ENCODE results near the gene MPRIP. TPM values are rescaled to one million over a fixed set of nuclear protein-coding genes. Genes with fewer than 3 reads are reported as not detected.
A peak's percentile ranks its signal among the peaks of the same experiment; 100 is the strongest.

MPRIP gene
- total RNA-seq, 1 experiment from 2014 or later = 1,274 TPM

GRCh38 chr17:17167356-17167755, 125.1 kb downstream of the MPRIP start:
- Histone ChIP-seq H3K4me1 (ENCODE audit: insufficient read depth, low read length) (no peaks in the 10 kb centered on the region), H3K9me2 (replicated peaks; ENCODE audit: low read length) (no peaks in the 10 kb centered on the region), H4K20me1 (ENCODE audit: low read length) (peaks cover 43% of the 10 kb centered on the region), H3K4me3 (ENCODE audit: low read length) (no peak overlapping the region), H3K4me2 (ENCODE audit: low read length) (no peak overlapping the region), H3K27me3 (ENCODE audit: low read length) (no peaks in the 10 kb centered on the region), H2AFZ (ENCODE audit: low read length) (no peak overlapping the region), H3K79me2 (ENCODE audit: low read length) (peaks cover 14% of the 10 kb centered on the region; the same call in 1 of the 2 replicates), H3K27ac (ENCODE audit: low read length) (no peak overlapping the region), H3K36me3 (ENCODE audit: low read depth, low read length) (peaks cover 91% of the 10 kb centered on the region), H3K9me3 (ENCODE audit: low read length) (no peaks in the 10 kb centered on the region), H3K9ac (ENCODE audit: low read length) (no peak overlapping the region), H3F3A (ENCODE audit: low read length, unreplicated experiment) (peaks cover 14% of the 10 kb centered on the region)
- ATAC-seq = no peak
- BruUV-seq (replicated peaks) = no TSS peak
- ChIA-PET POLR2A (ENCODE audit: unreplicated experiment) (interaction anchor here (0.6 kb wide), 1 partner anchor 69 kb away, joined by 3 read pairs; no protein-coding TSS in a partner anchor), CTCF (interaction anchor here (0.6 kb wide), 1 partner anchor 9 kb away, joined by 11 read pairs; no protein-coding TSS in a partner anchor)
- intact Hi-C loops (cut with micrococcal nuclease) = no loop called here
- TF ChIP-seq, protein P1, sequence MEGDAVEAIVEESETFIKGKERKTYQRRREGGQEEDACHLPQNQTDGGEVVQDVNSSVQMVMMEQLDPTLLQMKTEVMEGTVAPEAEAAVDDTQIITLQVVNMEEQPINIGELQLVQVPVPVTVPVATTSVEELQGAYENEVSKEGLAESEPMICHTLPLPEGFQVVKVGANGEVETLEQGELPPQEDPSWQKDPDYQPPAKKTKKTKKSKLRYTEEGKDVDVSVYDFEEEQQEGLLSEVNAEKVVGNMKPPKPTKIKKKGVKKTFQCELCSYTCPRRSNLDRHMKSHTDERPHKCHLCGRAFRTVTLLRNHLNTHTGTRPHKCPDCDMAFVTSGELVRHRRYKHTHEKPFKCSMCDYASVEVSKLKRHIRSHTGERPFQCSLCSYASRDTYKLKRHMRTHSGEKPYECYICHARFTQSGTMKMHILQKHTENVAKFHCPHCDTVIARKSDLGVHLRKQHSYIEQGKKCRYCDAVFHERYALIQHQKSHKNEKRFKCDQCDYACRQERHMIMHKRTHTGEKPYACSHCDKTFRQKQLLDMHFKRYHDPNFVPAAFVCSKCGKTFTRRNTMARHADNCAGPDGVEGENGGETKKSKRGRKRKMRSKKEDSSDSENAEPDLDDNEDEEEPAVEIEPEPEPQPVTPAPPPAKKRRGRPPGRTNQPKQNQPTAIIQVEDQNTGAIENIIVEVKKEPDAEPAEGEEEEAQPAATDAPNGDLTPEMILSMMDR (conservative IDR thresholded peaks at IDR 0.05; ENCODE audit: low read depth, low read length) = no peak
- no peak for TF ChIP-seq EZH2 (IDR thresholded peaks at IDR 0.05; ENCODE audit: low read length, unreplicated experiment)
- TF ChIP-seq EZH2phosphoT487 (IDR thresholded peaks at IDR 0.05; ENCODE audit: borderline replicate concordance, low read length) = no peak
- no peak for DNase-seq

DNA sequence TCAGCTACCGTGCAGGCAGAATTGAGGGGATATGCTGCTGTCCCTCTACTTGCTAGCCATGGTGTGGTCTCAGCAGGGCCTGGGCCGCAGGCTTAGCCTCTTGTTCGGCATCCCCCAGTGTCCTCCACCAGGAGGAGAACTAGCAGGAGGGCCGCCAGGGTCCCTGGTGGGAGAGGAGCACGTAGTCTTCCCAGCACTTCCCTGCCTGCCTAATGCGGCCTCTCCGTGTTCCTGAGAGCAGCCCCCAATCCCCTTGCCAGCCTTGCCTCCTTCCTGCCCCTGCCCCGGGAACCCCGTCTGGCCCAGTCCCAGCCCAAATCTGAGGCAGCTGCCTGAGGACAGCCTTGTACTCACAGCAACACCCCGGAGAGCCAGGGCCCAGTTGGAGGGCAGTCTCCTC, 125.7 kb downstream of the MPRIP start:
- intact Hi-C loops (cut with micrococcal nuclease) = no loop called here
- H3K36me3 ChIP-seq (ENCODE audit: low read depth, low read length) = peaks cover 91% of the 10 kb centered on the region
- no peaks in the 10 kb centered on the region for H3K27me3 ChIP-seq (ENCODE audit: low read length)
- no peaks in the 10 kb centered on the region for H3K9me2 ChIP-seq (replicated peaks; ENCODE audit: low read length)
- no peak overlapping the region for H3K4me2 ChIP-seq (ENCODE audit: low read length)
- H3K79me2 ChIP-seq (ENCODE audit: low read length) = peaks cover 12% of the 10 kb centered on the region; the same call in 1 of the 2 replicates
- no peak for TF ChIP-seq EZH2phosphoT487 (IDR thresholded peaks at IDR 0.05; ENCODE audit: borderline replicate concordance, low read length)
- TF ChIP-seq, protein P1 (conservative IDR thresholded peaks at IDR 0.05; ENCODE audit: low read depth, low read length) = no peak
- TF ChIP-seq EZH2 (IDR thresholded peaks at IDR 0.05; ENCODE audit: low read length, unreplicated experiment) = no peak
- DNase-seq (no peak), ATAC-seq (0 out of 2 replicates have a peak, but pooled peaks have one; percentile 7)
- no peaks in the 10 kb centered on the region for H3K4me1 ChIP-seq (ENCODE audit: insufficient read depth, low read length)
- CTCF ChIA-PET = no interaction called here
- H3F3A ChIP-seq (ENCODE audit: low read length, unreplicated experiment) = peaks cover 14% of the 10 kb centered on the region
- H3K9ac ChIP-seq (ENCODE audit: low read length) = no peak overlapping the region
- POLR2A ChIA-PET (ENCODE audit: unreplicated experiment) = no interaction called here
- H3K4me3 ChIP-seq (ENCODE audit: low read length) = no peak overlapping the region
- no peaks in the 10 kb centered on the region for H3K9me3 ChIP-seq (ENCODE audit: low read length)
- H2AFZ ChIP-seq (ENCODE audit: low read length) = no peak overlapping the region
- H4K20me1 ChIP-seq (ENCODE audit: low read length) = peaks cover 40% of the 10 kb centered on the region
- no peak overlapping the region for H3K27ac ChIP-seq (ENCODE audit: low read length)
- no TSS peak for BruUV-seq (replicated peaks)

DNA sequence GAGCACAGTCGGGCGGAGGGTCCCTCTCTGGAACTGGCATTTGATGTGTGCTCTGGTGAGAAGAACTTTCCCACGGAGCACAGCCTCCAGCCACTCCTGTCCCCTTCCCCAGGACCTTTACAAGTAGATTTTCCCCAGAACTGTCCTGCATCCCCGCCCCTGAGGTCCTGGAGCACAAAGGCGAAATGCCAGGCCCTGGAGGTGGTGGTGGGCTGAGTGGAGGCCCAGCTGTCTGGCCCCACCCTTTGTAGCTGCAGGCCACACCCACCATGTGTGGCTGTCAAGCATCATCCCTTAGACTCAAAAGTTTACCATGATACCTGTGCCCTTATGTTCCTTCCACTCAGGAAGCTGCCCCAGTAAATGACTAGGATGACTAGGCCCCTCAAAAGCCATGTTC, 126.1 kb downstream of the MPRIP start:
- Histone ChIP-seq H3K79me2 (ENCODE audit: low read length) (peaks cover 8% of the 10 kb centered on the region; the same call in 1 of the 2 replicates), H3K9me3 (ENCODE audit: low read length) (no peaks in the 10 kb centered on the region), H2AFZ (ENCODE audit: low read length) (no peak overlapping the region), H3K9me2 (replicated peaks; ENCODE audit: low read length) (no peaks in the 10 kb centered on the region), H3K27ac (ENCODE audit: low read length) (no peak overlapping the region), H3K9ac (ENCODE audit: low read length) (no peak overlapping the region), H3F3A (ENCODE audit: low read length, unreplicated experiment) (peaks cover 12% of the 10 kb centered on the region), H4K20me1 (ENCODE audit: low read length) (peaks cover 37% of the 10 kb centered on the region), H3K4me1 (ENCODE audit: insufficient read depth, low read length) (no peaks in the 10 kb centered on the region), H3K27me3 (ENCODE audit: low read length) (no peaks in the 10 kb centered on the region), H3K4me2 (ENCODE audit: low read length) (no peak overlapping the region), H3K36me3 (ENCODE audit: low read depth, low read length) (peaks cover 91% of the 10 kb centered on the region), H3K4me3 (ENCODE audit: low read length) (no peak overlapping the region)
- no peak for DNase-seq
- ChIA-PET CTCF (no interaction called here), POLR2A (ENCODE audit: unreplicated experiment) (no interaction called here)
- intact Hi-C loops (cut with micrococcal nuclease) = no loop called here
- TF ChIP-seq EZH2 (IDR thresholded peaks at IDR 0.05; ENCODE audit: low read length, unreplicated experiment) (no peak), EZH2phosphoT487 (IDR thresholded peaks at IDR 0.05; ENCODE audit: borderline replicate concordance, low read length) (no peak)
- BruUV-seq (replicated peaks) = no TSS peak
- peak; percentile 16; the same call in 1 of the 2 replicates for ATAC-seq
